ENCODE data around the gene APOA1. TPM values are rescaled to one million over a fixed set of nuclear protein-coding genes. Genes with fewer than 3 reads are reported as not detected.
A peak's percentile ranks its signal among the peaks of the same experiment; 100 is the strongest.

The APOA1 gene
- polyA plus RNA-seq, 1 of the 3 experiments (the other 2 are of a cell fraction): 0.20 TPM

DNA sequence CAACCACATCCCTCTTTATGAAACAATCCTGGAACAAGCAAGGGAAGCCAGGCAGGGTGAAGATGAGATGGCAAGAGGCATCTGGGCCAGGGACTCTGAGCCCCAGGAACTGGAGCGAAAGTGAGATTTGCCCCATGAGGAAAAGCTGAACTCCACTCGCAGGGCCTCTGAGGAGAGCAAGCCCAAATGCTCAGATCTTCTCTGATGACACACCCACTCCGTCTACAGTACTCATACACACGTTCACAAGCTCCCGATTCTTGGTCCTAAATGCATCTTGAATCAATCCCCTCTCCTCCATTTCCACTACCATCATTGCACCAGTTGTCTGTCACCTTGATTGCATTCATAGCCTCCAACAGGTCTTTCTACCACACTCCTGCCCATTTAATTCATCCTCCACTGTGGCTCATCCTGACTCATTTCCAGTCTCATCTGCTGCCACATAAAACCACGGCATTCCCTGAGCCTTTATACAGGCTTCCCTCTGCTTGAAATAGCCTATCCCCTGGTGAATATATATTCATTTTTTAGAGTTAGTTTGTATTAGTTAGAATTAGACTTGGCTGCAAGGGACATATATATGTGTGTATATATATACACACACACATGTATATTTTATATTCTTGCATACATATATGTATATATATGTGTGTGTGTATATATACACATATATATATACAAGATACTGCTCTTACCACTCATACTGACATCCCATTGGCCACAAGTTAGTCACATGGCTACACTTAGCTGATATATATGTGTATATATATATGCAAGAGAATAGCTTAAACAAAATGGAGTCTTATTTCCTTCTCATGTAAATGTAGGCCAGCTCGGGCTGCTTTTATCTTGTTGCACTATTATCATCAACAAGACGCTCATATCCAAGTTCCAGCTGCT, 44.3 kb downstream of the APOA1 start:
- POLR2A ChIA-PET: no interaction called here
- H3F3A ChIP-seq (replicated peaks; ENCODE audit: insufficient read depth): peaks cover 11% of the 10 kb centered on the region
- no peak overlapping the region for H3K4me3 ChIP-seq (ENCODE audit: low read depth in 2 of 2, low read length in 1 of 2)
- TF ChIP-seq NFIC (IDR thresholded peaks at IDR 0.05; ENCODE audit: borderline replicate concordance) (0 out of 2 replicates have a peak, but pooled peaks have one; percentile 17), PBX3 (IDR thresholded peaks at IDR 0.05) (peak; percentile 45), FOSL2 (IDR thresholded peaks at IDR 0.05; ENCODE audit: borderline replicate concordance, low read depth) (peak; percentile 74; the same call in 1 of the 2 replicates), TCF12 (IDR thresholded peaks at IDR 0.05) (peak; percentile 45), EZH2phosphoT487 (IDR thresholded peaks at IDR 0.05; ENCODE audit: borderline replicate concordance, low read depth) (no peak)
- TF ChIP-seq, protein P1, sequence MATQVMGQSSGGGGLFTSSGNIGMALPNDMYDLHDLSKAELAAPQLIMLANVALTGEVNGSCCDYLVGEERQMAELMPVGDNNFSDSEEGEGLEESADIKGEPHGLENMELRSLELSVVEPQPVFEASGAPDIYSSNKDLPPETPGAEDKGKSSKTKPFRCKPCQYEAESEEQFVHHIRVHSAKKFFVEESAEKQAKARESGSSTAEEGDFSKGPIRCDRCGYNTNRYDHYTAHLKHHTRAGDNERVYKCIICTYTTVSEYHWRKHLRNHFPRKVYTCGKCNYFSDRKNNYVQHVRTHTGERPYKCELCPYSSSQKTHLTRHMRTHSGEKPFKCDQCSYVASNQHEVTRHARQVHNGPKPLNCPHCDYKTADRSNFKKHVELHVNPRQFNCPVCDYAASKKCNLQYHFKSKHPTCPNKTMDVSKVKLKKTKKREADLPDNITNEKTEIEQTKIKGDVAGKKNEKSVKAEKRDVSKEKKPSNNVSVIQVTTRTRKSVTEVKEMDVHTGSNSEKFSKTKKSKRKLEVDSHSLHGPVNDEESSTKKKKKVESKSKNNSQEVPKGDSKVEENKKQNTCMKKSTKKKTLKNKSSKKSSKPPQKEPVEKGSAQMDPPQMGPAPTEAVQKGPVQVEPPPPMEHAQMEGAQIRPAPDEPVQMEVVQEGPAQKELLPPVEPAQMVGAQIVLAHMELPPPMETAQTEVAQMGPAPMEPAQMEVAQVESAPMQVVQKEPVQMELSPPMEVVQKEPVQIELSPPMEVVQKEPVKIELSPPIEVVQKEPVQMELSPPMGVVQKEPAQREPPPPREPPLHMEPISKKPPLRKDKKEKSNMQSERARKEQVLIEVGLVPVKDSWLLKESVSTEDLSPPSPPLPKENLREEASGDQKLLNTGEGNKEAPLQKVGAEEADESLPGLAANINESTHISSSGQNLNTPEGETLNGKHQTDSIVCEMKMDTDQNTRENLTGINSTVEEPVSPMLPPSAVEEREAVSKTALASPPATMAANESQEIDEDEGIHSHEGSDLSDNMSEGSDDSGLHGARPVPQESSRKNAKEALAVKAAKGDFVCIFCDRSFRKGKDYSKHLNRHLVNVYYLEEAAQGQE (IDR thresholded peaks at IDR 0.05; ENCODE audit: low read depth, low read length): no peak
- no peak for DNase-seq
- no peaks in the 10 kb centered on the region for H3K36me3 ChIP-seq (replicated peaks in 1 of 2; ENCODE audit: control insufficient read depth in 1 of 2, insufficient read depth in 2 of 2, low read length in 1 of 2)
- H3K9me3 ChIP-seq: no peaks in the 10 kb centered on the region
- H3K79me2 ChIP-seq (ENCODE audit: insufficient read depth): no peaks in the 10 kb centered on the region
- H3K4me2 ChIP-seq: no peak overlapping the region
- no peaks in the 10 kb centered on the region for H3K9me2 ChIP-seq
- no peaks in the 10 kb centered on the region for H3K27me3 ChIP-seq (ENCODE audit: insufficient read depth)
- H3K4me1 ChIP-seq (ENCODE audit: control insufficient read depth in 1 of 2, insufficient read depth in 2 of 2, low read depth in 1 of 2, low read length in 1 of 2): peaks cover 8 to 12% of the 10 kb centered on the region in 2 experiments; a peak in 2 of 4 replicates
- no peaks in the 10 kb centered on the region for H4K20me1 ChIP-seq (ENCODE audit: insufficient read depth)
- CTCF ChIA-PET: interaction anchor here (0.7 to 11.4 kb wide), 6 partner anchors 23 to 439 kb away, joined by 3 to 268 read pairs (median 12); partner anchors contain the start of genes APOA1, PCSK7 and SIK3
- WGBS (ENCODE audit: low lambda C conversion rate): 67% methylated on average over 8 of the region's 8 CpGs
- H2AFZ ChIP-seq (ENCODE audit: low read depth): peak overlapping the region; percentile 73
- peak overlapping the region in 1 of 2 experiments; percentile 44; a peak in 2 of 4 replicates for H3K27ac ChIP-seq (ENCODE audit: low read depth in 2 of 2, low read length in 1 of 2)
- no peak overlapping the region for H3K9ac ChIP-seq

DNA sequence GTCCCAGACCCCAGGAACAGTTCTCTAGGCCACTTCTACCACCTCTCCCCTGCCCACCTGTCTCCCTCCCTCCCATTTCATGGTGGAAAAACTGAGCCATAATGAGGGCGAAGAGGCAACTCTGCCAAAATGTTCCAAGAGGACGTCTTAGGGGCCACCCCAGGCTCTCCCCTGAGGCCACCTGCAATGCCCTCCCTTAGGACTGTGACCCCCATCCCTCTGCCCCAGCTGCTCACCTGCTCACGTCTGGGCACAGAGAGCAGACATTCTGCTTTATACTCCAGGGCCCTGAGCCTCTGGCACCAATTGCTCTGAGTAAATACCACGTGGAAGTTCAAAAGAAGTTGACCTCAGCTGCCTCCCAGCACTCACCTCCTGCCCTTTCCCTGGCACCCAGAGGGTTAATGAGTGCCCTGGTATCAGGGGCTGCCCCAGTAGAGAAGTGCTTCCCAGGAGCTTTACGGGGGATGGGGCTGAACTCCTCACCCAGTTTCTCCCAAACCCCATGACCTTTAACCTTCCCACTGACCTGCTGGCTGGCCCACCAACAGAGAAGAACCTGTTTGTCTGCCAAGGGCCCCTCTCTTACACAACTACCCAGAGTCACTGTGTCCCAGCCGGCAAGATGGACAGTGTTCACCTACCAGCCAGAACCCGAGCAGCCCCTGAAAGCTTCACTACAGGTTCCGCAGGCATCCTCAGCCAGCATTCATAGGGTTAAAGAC, 45.1 kb downstream of the APOA1 start:
- Histone ChIP-seq H4K20me1 (ENCODE audit: insufficient read depth) (no peaks in the 10 kb centered on the region), H3K27me3 (ENCODE audit: insufficient read depth) (no peaks in the 10 kb centered on the region), H2AFZ (ENCODE audit: low read depth) (no peak overlapping the region), H3K9me2 (no peaks in the 10 kb centered on the region), H3K4me2 (no peak overlapping the region), H3K36me3 (replicated peaks in 1 of 2; ENCODE audit: control insufficient read depth in 1 of 2, insufficient read depth in 2 of 2, low read length in 1 of 2) (no peaks in the 10 kb centered on the region), H3K4me3 (ENCODE audit: low read depth in 2 of 2, low read length in 1 of 2) (no peak overlapping the region), H3K4me1 (ENCODE audit: control insufficient read depth in 1 of 2, insufficient read depth in 2 of 2, low read depth in 1 of 2, low read length in 1 of 2) (peaks cover 8 to 12% of the 10 kb centered on the region in 2 experiments; a peak in 2 of 4 replicates), H3F3A (replicated peaks; ENCODE audit: insufficient read depth) (peaks cover 11% of the 10 kb centered on the region), H3K9me3 (no peaks in the 10 kb centered on the region), H3K9ac (no peak overlapping the region), H3K27ac (ENCODE audit: low read depth in 2 of 2, low read length in 1 of 2) (peak overlapping the region in 1 of 2 experiments; percentile 44; a peak in 2 of 4 replicates), H3K79me2 (ENCODE audit: insufficient read depth) (peaks cover 3% of the 10 kb centered on the region)
- TF ChIP-seq SMC3 (IDR thresholded peaks at IDR 0.05; ENCODE audit: low read depth, low read length) (no peak), JUND (IDR thresholded peaks at IDR 0.05) (no peak), FOXM1 (IDR thresholded peaks at IDR 0.05; ENCODE audit: low read depth) (no peak), NFIC (IDR thresholded peaks at IDR 0.05; ENCODE audit: borderline replicate concordance) (no peak)
- ChIA-PET CTCF (interaction anchor here (1.1 to 11.4 kb wide), 16 partner anchors 11 to 352 kb away, joined by 3 to 268 read pairs (median 8); partner anchors contain the start of genes APOA1, APOA4, PAFAH1B2 and SIK3), POLR2A (no interaction called here)
- WGBS (ENCODE audit: low lambda C conversion rate): 81% methylated on average over 7 of the region's 8 CpGs
- DNase-seq: no peak
